B cell (primary cell): ENCODE results near the gene PXMP2.

ENCODE experiments used
- EZH2 ChIP-seq: IDR thresholded peaks from 2 replicates; pipeline ENCODE4 v1.6.1; 2012; ENCODE audit warnings: borderline replicate concordance, low read depth, mild to moderate bottlenecking, moderate library complexity, low read length; ENCODE audit not compliant: insufficient read depth, poor library complexity, severe bottlenecking
- TF ChIP-seq, protein P1 (sequence below): fragments of 200-600 bp; IDR thresholded peaks from one replicate; pipeline ENCODE4 v1.8.0; 2022; ENCODE audit warnings: antibody characterized with exemption, mild to moderate bottlenecking

DNA sequence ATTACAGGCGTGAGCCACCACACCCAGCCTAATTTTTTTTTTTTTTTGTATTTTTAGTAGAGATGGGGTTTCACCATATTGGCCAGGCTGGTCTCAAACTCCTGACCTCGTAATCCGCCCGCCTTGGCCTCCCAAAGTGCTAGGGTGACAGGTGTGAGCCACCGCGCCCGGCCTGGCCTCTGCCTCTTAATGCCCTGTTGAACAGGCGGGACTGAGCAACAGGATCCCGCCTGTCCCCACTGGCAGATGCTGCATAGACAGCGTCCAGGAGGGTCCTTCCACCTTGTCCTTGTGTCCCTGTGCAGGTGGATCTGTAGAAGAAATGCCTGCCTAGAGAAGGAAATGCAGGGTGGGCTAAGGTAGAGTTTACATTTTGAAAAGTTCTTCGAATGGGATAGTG, 29.0 kb downstream of the PXMP2 start:
- no peak for TF ChIP-seq EZH2
- TF ChIP-seq, protein P1, sequence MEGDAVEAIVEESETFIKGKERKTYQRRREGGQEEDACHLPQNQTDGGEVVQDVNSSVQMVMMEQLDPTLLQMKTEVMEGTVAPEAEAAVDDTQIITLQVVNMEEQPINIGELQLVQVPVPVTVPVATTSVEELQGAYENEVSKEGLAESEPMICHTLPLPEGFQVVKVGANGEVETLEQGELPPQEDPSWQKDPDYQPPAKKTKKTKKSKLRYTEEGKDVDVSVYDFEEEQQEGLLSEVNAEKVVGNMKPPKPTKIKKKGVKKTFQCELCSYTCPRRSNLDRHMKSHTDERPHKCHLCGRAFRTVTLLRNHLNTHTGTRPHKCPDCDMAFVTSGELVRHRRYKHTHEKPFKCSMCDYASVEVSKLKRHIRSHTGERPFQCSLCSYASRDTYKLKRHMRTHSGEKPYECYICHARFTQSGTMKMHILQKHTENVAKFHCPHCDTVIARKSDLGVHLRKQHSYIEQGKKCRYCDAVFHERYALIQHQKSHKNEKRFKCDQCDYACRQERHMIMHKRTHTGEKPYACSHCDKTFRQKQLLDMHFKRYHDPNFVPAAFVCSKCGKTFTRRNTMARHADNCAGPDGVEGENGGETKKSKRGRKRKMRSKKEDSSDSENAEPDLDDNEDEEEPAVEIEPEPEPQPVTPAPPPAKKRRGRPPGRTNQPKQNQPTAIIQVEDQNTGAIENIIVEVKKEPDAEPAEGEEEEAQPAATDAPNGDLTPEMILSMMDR, result no peak
